Lung (tissue), 12 donors: ENCODE data around the gene TALDO1. TPM values are rescaled to one million over a fixed set of nuclear protein-coding genes. Genes with fewer than 3 reads are reported as not detected.

Experiments used
- ATAC-seq: fragments of 200-7000 bp; cut with Tn5 transposase; one replicate; pipeline ENCODE4 v1.9.1; 2020; ENCODE audit warnings: moderate number of reproducible peaks; ENCODE audit not compliant: insufficient read depth, low FRiP score
- DNase-seq, 3 donors: peaks; one replicate each; pipeline ENCODE4 v3.0.0-alpha.2; 2013 to 2017
- H3K27ac ChIP-seq, 2 donors: one replicate each; pipeline ENCODE4 v1.5.1; 2013; ENCODE audit warnings: mild to moderate bottlenecking in 2 of 2, moderate library complexity in 2 of 2, control low read depth in 1 of 2, inconsistent platforms in 1 of 2, low read depth in 1 of 2, low read length in 1 of 2
- H3K27me3 ChIP-seq, 3 donors: one replicate each; pipeline ENCODE4 v1.5.1; 2013; ENCODE audit warnings: low read length in 2 of 3; ENCODE audit not compliant: control insufficient read depth in 3 of 3, insufficient read depth in 3 of 3
- H3K36me3 ChIP-seq, 4 donors: one replicate each; pipeline ENCODE4 v1.5.1; 2013; ENCODE audit warnings: low read length in 4 of 4, mild to moderate bottlenecking in 1 of 4, moderate library complexity in 1 of 4; ENCODE audit not compliant: control insufficient read depth in 4 of 4, insufficient read depth in 4 of 4
- H3K4me1 ChIP-seq, 5 donors: one replicate each; pipeline ENCODE4 v1.5.1; 2013; ENCODE audit warnings: low read length in 5 of 5, mild to moderate bottlenecking in 2 of 5, moderate library complexity in 1 of 5; ENCODE audit not compliant: control insufficient read depth in 5 of 5, insufficient read depth in 5 of 5
- H3K4me3 ChIP-seq: one replicate; pipeline ENCODE4 v1.5.1; 2013; ENCODE audit warnings: mild to moderate bottlenecking, control low read depth, moderate library complexity
- H3K9ac ChIP-seq, 2 donors: one replicate each; pipeline ENCODE4 v1.5.1; 2013; ENCODE audit warnings: low read length in 2 of 2, control low read depth in 1 of 2; ENCODE audit not compliant: insufficient read depth in 1 of 2
- H3K9me3 ChIP-seq, 4 donors: one replicate each; pipeline ENCODE4 v1.5.1; 2013; ENCODE audit warnings: low read length in 3 of 4, mild to moderate bottlenecking in 1 of 4, moderate library complexity in 1 of 4; ENCODE audit not compliant: control insufficient read depth in 4 of 4, insufficient read depth in 3 of 4
- WGBS, 2 donors: extraction: QIAGEN DNeasy Blood & Tissue Kit; methylation state at CpG; one replicate each; pipeline ENCODE4 v1.1.7; 2013; 5-methylcytosine and 5-hydroxymethylcytosine counted together
- polyA plus RNA-seq, 2 donors: library from polyadenylated mRNA; stranded (reverse); fragments of 200-250 nt; gene quantifications; one replicate each; pipeline ENCODE4 v1.2.1, GENCODE V29; 2013
- total RNA-seq, 2 donors: library from RNA; depleted of rRNA in 1 of 2; stranded (reverse); fragments of >200 nt in 1 of 2; gene quantifications; one replicate each; pipeline ENCODE4 v1.2.1, GENCODE V29; 2014 to 2021
- TF ChIP-seq, protein P1 (sequence below): IDR thresholded peaks from 2 replicates; pipeline ENCODE4 v1.5.1; 2012; ENCODE audit warnings: mild to moderate bottlenecking; ENCODE audit errors: control extremely low read depth, extremely low read depth
- donor health status: control.
- donor health status: control.
- donor health status: Bipolar disorder and iron deficiency.
- donor health status: healthy.
- donor health status: DM: yes; HTN: yes; CAD: no.

TALDO1 gene
- total and polyA plus RNA-seq, 4 donors = 128 to 311 (median 239) TPM

DNA sequence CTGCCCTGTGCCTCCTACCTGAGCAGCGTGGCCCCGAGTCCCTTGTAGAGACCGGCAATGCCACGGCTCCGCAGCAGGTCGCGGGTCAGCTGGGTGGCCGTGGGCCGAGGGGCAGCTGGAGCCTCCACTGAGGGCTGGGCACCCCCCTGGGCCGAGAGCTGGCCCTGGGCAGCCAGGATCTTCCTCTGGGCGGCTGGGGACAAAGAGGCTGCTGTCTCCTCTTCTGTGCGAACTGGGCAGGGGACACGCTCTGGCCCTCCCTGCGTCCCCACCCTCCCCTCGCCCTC, 45.2 kb downstream of the TALDO1 start:
- Histone ChIP-seq H3K4me1 (peaks cover 0 to 22% (median 15%) of the 10 kb centered on the region in 5 donors), H3K27me3 (no peaks in the 10 kb centered on the region), H3K9ac (no peak overlapping the region), H3K4me3 (no peak overlapping the region), H3K36me3 (peaks cover 0 to 28% (median 7%) of the 10 kb centered on the region in 4 donors), H3K9me3 (no peaks in the 10 kb centered on the region), H3K27ac (no peak overlapping the region)
- DNase-seq (no peak), ATAC-seq (no peak)
- WGBS, 2 donors = 96 to 98% methylated on average over 12 to 15 of the region's 15 CpGs
- TF ChIP-seq, protein P1, sequence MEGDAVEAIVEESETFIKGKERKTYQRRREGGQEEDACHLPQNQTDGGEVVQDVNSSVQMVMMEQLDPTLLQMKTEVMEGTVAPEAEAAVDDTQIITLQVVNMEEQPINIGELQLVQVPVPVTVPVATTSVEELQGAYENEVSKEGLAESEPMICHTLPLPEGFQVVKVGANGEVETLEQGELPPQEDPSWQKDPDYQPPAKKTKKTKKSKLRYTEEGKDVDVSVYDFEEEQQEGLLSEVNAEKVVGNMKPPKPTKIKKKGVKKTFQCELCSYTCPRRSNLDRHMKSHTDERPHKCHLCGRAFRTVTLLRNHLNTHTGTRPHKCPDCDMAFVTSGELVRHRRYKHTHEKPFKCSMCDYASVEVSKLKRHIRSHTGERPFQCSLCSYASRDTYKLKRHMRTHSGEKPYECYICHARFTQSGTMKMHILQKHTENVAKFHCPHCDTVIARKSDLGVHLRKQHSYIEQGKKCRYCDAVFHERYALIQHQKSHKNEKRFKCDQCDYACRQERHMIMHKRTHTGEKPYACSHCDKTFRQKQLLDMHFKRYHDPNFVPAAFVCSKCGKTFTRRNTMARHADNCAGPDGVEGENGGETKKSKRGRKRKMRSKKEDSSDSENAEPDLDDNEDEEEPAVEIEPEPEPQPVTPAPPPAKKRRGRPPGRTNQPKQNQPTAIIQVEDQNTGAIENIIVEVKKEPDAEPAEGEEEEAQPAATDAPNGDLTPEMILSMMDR = no peak

DNA sequence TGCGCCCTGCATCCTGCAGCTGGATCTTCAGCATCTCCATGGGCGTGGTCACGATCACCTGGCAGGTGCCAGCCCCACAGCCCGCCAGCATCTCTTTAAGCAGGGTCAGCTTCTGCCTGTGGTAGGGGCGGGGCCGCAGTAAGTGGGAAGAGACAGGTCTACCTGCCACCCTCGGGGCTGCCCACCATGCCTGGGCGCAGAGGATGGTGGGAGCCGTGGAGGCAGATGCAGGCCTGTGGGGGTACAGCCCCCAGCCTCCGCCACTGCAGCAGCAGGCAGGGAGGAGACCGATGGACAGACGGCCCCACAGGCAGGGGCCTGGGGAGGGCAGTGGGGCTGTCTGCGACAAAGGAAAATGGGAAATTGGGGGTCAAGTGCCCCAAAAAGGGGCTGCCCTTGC, 45.6 kb downstream of the TALDO1 start:
- Histone ChIP-seq H3K27me3 (no peaks in the 10 kb centered on the region), H3K4me1 (peaks cover 0 to 22% (median 15%) of the 10 kb centered on the region in 5 donors), H3K36me3 (peaks cover 0 to 28% (median 7%) of the 10 kb centered on the region in 4 donors), H3K9ac (no peak overlapping the region), H3K4me3 (no peak overlapping the region), H3K27ac (no peak overlapping the region), H3K9me3 (no peaks in the 10 kb centered on the region)
- DNase-seq (no peak), ATAC-seq (no peak)
- TF ChIP-seq, protein P1 = no peak
- WGBS, 2 donors = 95% methylated on average over 13 of the region's 13 CpGs

DNA sequence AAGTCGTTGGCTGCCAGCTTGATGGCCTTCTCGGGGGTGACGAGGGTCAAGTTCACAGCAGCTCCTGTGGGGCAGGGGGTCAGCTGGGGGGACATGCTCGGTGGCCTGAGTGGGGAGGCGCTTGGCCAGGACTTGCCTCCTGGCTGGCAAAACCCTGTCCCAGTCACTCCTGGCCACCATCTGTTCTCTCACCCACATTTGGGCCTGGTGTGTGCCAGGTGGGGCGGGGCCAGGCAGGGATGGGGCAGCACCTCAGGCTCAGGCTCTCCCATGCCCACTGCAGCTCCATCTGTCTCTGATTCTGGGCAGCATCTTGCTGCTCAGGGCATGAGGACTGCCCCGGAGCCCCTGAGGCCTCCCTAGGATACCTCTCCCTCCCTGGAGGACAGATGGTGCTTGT, 46.3 kb downstream of the TALDO1 start:
- WGBS, 2 donors = 90 to 95% methylated on average over 7 of the region's 7 CpGs
- H3K27me3 ChIP-seq = no peaks in the 10 kb centered on the region
- no peak overlapping the region for H3K9ac ChIP-seq
- H3K27ac ChIP-seq = no peak overlapping the region
- TF ChIP-seq, protein P1 = no peak
- peaks cover 0 to 28% (median 7%) of the 10 kb centered on the region in 4 donors for H3K36me3 ChIP-seq
- peaks cover 0 to 22% (median 15%) of the 10 kb centered on the region in 5 donors for H3K4me1 ChIP-seq
- no peaks in the 10 kb centered on the region for H3K9me3 ChIP-seq
- DNase-seq = no peak
- H3K4me3 ChIP-seq = no peak overlapping the region
- no peak for ATAC-seq
